HG03039 (cell line): Measurements from ENCODE around the gene CYP27C1.
"Not testable (repeated sequence)": the region's sequence is repeated elsewhere in the genome, so short reads cannot be mapped to it uniquely, and the experiment has no call there.

Experiments
- ATAC-seq: cut with Tn5 transposase; IDR thresholded peaks from one replicate; pipeline ENCODE4 v1.9.1; 2021; ENCODE audit warnings: mild to moderate bottlenecking, moderate library complexity; ENCODE audit not compliant: unreplicated experiment

CYP27C1 gene

GRCh38 chr2:127173057-127173456, 47.0 kb downstream of the CYP27C1 start:
- ATAC-seq: no peak

GRCh38 chr2:127172306-127172705, 47.8 kb downstream of the CYP27C1 start:
- ATAC-seq: no peak

GRCh38 chr2:127170452-127171197, 49.5 kb downstream of the CYP27C1 start:
- no peak for ATAC-seq

- no peak for ATAC-seq
Observed at GRCh38 chr2:127170021-127170420, 50.1 kb downstream of the CYP27C1 start.

GRCh38 chr2:127169066-127169660, 50.9 kb downstream of the CYP27C1 start:
- ATAC-seq: no peak

- ATAC-seq: no peak
Observed at GRCh38 chr2:127166231-127166860, 53.8 kb downstream of the CYP27C1 start.

- no peak for ATAC-seq
Observed at GRCh38 chr2:127165539-127165935, 54.6 kb downstream of the CYP27C1 start.

GRCh38 chr2:127164761-127165538, 55.1 kb downstream of the CYP27C1 start:
- ATAC-seq: no peak

- no peak for ATAC-seq
Observed at GRCh38 chr2:127163921-127164320, 56.2 kb downstream of the CYP27C1 start.

GRCh38 chr2:127163090-127163406, 57.1 kb downstream of the CYP27C1 start:
- ATAC-seq: not testable (repeated sequence)

GRCh38 chr2:127162261-127163089, 57.6 kb downstream of the CYP27C1 start:
- ATAC-seq: no peak

GRCh38 chr2:127161176-127162136, 58.6 kb downstream of the CYP27C1 start:
- no peak for ATAC-seq

- no peak for ATAC-seq
Observed at GRCh38 chr2:127160676-127161075, 59.4 kb downstream of the CYP27C1 start.

GRCh38 chr2:127159543-127159942, 60.6 kb downstream of the CYP27C1 start:
- no peak for ATAC-seq

GRCh38 chr2:127158614-127159290, 61.3 kb downstream of the CYP27C1 start:
- no peak for ATAC-seq

- no peak for ATAC-seq
Observed at GRCh38 chr2:127157651-127158485, 62.2 kb downstream of the CYP27C1 start.

- no peak for ATAC-seq
Observed at GRCh38 chr2:127157114-127157513, 63.0 kb downstream of the CYP27C1 start.

GRCh38 chr2:127155947-127156346, 64.2 kb downstream of the CYP27C1 start:
- ATAC-seq: no peak
